ENCODE data around the gene BRWD1.

Gene BRWD1

GRCh38 chr21:39193380-39193779 is 120.1 kb downstream of the BRWD1 start:
- DNase-seq: no peak

DNA sequence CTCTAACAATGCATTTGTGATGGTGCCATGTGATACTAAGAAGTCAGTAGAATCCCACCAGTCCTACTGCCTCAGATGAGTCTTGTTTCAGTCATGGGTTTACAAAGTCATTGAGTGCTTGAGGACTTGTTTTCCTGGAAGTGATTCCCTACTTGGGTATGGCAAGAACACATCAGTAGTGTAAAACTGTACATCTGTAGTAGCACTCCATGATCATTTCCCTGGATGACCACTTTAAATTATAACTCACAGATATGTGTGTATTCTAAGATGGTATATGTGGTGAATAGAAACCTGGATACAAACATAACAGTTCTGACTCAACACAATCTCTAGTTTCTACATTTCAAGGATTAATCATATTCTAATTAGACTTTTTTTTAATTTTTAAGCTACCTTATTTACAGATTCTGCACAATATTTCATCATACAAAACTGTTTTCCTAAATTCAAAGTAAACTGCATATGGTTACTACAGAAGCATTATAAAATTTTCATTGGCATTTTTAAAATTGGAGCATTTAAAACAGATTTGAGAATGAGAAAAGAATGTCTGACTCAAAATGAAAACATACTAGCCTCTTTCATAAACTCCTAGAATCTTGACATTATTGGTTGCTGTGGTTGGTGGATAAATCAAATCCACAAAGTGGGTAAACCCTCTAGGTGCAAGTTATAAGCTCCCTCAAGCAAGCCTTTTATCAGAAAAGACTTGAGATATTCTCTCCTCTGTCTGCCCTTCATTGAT is 123.4 kb downstream of the BRWD1 start:
- no peak for DNase-seq

- DNase-seq: no peak
These were observed 124.8 kb downstream of the BRWD1 start for GRCh38 chr21:39188521-39189139.

GRCh38 chr21:39187141-39187540 is 126.3 kb downstream of the BRWD1 start:
- DNase-seq: no peak

GRCh38 chr21:39186676-39187075 is 126.8 kb downstream of the BRWD1 start:
- DNase-seq: no peak

DNA sequence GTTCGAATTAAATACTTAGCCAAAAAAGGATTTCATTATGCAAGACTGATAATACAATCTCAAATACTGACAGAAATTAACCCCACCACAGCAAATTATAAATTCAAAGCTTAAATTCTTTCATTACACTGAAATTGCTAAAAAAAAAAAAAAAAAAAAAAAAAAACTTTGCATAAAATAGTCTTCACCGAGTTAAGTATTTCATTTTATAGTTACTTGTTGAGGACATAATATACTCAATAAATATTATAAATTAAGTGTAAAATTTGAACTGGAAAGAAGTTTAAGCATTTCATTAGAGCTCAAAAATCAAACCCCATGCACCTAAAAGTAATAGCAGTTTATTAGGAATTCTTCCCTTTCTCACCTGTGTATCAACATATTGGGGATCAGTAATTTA is 128.3 kb downstream of the BRWD1 start:
- DNase-seq: no peak

DNA sequence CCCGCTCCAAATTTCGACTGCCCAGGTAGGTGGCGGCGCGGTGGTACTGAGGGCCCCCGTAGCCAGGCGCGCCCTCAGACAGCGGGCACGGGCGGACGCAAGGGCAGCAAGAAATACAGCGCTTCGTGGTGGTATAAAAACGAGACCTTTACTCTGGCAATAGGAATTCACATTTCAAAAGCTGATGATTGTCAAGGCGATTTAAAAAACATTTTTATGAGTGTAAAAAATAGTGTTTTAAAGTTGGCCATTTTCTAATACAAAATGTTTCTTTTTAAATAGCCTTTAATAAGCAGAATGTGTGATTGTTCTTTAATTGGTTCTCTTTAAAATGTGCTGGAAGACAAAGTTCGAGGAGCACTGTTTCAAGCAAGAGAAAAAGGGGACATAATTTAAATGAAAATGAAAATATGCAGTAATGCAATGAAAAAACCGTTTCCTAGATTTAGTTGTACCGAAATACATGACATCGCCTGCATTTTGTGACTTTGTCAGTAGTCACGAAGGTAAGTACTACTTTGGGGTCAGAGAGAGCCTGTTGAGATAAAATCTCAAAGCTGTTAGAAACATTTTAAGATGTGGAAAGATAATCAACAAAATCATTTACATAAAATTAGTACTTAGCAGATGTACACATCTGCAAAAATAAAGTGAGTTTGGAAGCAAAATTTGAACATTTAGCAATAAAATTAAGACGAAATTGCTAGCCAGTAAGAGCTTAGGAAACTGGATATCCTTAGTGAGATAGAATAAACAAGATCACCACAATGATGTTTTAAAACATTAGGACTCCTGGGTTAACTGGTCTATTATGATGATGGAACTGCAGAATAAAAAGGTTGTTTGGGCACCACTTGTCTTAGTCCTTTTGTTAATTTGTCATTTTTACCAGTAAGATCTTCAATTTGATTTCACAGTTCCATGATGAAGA is 129.1 kb downstream of the BRWD1 start:
- no peak for DNase-seq

- DNase-seq: peak; percentile 22
These were observed 130.0 kb downstream of the BRWD1 start, which contains the start of gene PSMG1 for GRCh38 chr21:39183272-39184049. Gene PSMG1 (minus strand): TSS chr21:39183451. CDS start chr21:39183385, 66 bp downstream.

DNA sequence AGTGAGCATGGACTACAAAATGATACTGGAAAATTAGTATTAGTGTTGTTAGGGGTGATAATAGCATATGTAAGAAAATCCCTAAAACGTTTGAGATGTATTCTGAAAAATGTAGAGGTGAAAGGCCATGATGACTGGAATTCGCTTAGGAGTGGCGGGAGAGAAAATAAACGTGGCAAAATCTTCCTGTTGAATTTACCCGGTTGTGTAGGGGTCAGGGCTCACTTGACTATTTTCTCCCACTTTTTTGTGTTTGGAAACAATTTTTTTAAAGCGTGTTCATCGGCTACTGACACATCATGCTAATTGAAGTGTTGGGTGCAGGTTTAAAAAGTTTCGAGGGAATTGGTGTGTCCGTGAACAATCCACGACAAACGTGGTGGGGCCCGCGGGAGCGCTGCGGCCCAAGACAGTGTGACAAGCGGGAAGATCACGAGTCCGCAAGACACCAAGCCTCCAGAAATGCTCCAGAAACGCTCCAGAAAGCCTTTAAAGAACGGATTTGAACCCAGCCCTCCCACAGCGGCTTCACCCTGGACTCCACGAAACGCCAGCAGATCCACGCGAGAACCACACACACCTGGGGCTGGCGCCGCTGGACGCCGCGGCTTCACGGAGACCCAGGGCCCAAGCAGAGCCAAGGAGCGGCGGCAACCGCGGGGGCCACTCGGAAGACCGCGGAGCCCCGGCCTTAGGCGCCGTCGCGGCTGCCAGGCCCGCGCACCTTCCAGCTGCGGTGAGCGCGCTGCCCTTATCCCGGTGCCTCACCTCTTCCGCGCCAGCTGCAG is 130.8 kb downstream of the BRWD1 start:
- no peak for DNase-seq

GRCh38 chr21:39182016-39182415 is 131.4 kb downstream of the BRWD1 start:
- no peak for DNase-seq

DNA sequence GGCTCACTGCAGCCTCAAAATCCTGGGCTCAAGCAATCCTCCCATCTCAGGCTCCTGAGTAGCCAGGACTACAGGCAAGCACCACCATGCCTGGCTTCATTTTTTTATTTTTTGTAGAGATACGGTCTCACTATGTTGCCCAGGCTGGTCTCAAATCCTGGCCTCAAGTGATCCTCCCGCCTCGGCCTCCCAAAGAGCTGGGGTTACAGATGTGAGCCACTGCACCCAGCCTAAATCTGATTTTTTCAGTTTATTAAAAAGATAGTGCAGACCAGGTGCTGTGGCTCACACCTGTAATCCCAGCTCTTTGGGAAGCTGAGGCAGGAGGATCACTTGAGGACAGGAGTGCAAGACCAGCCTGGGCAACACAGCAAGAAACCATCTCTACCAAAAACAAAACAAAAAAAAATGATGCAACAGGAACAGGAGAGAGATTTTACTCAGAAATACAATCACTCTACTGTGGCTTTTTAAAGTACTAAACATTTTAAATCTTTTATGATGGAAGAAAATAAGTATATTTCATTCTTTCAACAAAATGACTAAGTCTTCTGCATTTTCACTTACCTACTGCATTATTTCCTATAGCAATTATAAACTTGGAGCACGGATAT is 132.1 kb downstream of the BRWD1 start:
- DNase-seq: no peak

GRCh38 chr21:39180429-39181019 is 132.9 kb downstream of the BRWD1 start:
- DNase-seq: no peak

DNA sequence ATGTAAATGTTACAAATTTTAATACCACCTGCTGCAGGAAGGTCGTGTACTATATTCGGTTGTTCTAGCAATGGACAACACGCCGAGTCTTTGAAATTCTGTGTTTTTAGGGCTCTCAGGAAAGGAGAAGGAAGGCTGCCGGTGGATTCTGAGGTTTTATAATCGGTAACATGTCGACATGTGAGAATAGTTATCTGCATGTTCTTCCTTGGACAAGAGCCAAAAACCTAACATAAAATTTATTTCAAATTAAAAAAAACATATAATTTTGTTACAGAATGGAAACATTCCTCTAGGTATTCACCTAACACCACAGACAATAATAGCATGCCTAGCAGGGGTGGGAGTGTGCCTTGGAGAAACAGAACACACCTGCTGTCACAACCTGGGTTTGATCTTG is 135.0 kb downstream of the BRWD1 start:
- no peak for DNase-seq

DNA sequence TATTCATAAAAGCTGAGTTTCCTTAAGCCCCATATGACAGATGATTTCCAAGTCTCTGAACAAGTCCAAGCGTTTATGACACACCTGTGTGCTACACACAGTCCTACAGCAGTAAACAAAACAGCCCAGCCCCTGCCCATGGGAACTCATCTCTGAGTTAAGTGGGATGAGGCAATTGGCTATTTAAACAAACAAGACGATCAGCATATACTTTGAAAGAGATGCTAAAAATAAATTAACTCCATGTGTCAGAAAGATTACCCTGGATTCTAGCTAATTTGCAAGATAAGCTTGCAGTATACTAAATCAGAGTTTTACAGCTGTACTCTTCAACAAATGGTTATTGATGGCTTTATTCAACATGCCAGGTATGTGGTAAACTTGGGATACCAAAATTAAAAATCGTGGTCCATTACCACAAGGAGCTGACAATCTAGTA is 137.1 kb downstream of the BRWD1 start:
- no peak for DNase-seq

DNA sequence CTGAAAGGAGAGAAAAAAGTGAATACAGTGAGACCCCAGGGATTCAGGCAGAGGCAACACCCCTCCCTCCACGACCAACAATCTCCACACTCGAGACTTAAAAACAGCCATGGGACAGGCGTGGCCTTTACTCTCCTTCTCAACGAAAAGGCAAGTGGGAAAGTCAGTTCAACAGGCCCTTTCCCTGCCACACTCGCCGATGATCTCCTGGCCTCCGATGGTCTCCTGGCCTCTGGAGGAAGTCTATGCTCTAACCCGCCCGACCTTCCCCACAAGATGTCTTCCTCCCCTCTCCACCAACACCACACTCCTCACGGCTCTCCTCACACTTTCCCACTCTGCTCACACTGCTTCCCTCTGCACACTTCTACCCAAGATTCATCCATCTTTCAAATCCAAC is 137.8 kb downstream of the BRWD1 start:
- no peak for DNase-seq

DNA sequence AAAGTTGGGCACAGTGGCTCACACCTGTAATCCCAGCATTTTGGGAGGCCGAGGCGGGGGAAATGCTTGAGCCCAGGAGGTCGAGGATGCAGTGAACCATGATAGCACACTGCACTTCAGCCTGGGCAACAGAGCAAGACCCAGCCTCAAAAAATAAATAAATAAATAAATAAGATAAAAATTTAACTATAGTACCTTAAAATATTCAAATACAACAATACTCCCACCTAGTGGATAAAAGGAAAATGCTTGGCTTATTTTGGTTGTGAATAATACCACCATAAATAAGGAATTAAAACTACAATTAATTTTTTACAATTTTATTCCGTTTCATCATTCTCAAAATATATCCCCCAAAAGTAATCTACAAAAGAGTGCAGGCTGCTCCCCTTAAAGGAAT is 138.3 kb downstream of the BRWD1 start:
- DNase-seq: no peak

DNA sequence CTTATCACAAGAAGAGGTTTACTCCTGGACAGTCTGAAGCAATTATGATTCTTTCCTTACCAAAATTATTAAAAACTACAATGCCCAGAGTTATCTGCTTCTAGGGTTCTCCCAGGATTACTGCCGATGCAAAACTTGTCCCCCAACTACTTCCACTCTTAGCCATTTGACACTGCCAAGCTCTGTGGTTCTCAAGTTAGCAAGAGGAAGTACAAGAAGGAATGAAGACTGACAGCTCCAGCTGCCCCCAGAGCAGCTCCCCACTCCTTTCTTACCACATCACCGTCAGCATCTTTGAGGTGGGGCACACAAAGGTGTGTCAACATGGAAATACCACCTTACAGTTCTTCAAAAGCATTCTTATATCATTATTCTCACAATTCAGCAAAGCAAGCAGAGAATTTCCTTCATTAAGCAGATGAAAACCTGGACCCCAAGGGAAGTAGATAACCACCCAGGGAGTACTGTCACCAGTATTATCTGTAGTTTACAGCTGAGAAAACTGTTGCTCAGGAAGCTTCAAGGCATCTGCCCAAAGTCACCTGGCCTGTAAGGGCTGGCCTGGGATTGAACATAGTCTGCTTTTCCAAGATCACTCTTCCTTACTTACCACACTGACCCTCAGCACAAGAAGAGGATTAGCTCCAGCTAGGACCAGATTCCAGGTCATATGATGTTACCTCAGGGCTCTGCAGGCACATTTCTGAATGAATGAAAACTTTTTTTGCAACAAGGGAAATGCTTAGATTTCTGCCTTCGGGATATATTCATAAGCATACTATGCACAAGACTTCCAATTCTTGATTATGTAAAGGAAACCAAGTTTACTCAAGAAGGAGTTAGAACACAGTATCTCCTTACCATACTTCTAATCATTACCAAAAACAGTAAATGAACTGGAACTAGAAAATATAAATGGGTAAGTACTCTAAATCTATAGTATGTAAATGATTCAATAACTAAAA is 139.4 kb downstream of the BRWD1 start:
- no peak for DNase-seq

GRCh38 chr21:39169906-39170305 is 143.5 kb downstream of the BRWD1 start:
- no peak for DNase-seq

DNA sequence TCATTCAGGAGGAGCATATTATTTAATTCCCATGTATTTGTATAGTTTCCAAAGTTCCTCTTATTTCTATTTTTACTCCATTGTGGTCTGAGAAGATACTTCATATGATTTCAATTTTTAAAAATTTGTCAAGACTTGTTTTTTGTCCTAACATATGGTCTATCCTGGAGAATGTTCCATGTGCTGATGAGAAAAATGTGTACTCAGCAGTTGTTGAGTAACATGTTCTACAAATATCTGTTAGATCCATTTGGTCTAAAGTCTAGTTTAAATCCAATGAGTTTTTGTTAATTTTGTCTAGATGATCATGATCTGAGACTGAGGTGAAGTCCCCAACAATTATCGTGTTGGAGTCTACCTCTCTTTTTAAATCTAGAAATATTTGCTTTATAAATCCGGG is 144.6 kb downstream of the BRWD1 start:
- no peak for DNase-seq

DNA sequence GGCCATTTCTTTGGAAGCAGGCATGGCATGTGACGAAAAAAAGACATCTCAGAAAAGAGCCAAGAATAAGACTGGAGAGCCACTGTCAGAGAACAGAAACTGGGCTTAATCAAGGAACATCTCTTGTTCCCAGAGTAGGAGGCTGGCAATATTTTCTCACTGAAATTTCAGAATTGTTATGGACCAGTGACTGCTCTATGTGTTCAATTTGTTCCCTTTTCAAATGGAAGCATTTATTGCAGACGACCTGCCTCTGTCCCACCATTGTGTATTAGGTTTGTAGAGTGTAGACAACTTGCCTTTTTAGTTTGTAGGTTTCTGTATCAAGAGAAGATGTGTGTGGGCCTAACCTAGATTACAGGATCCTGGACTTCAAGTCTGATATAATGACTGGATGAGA is 148.9 kb downstream of the BRWD1 start:
- DNase-seq: no peak

All from cortex of kidney (tissue), 1 donor.